Activated CD4-positive, alpha-beta T cell treated with anti-CD3 and anti-CD28 coated beads, Interleukin-2, Interleukin-6, amounts not matched to agents 100 ng/mL and 50 ng/mL, durations not matched to agents 16 hours and 8 hours (primary cell): ENCODE results near the gene TSSK1B.
"Not testable (repeated sequence)": the region's sequence is repeated elsewhere in the genome, so short reads cannot be mapped to it uniquely, and the experiment has no call there.

Source experiments
- DNase-seq: peaks from one replicate; pipeline ENCODE4 v3.0.0-alpha.2; 2020

TSSK1B gene

GRCh38 chr5:113434889-113435288 lies at the start of gene TSSK1B:
Gene TSSK1B, minus strand, starts transcription at chr5:113434989. Its CDS starts 150 bp downstream, at chr5:113434839.
- no peak for DNase-seq

- no peak for DNase-seq
Measured at GRCh38 chr5:113480243-113480642, 45.5 kb upstream of the TSSK1B start.

GRCh38 chr5:113478691-113479090 lies 43.9 kb upstream of the TSSK1B start:
- DNase-seq = no peak

GRCh38 chr5:113474100-113474728 lies 39.4 kb upstream of the TSSK1B start:
- DNase-seq = no peak

GRCh38 chr5:113463032-113463431 lies 28.2 kb upstream of the TSSK1B start:
- no peak for DNase-seq

GRCh38 chr5:113457106-113457505 lies 22.3 kb upstream of the TSSK1B start:
- DNase-seq = not testable (repeated sequence)

GRCh38 chr5:113452941-113453340 lies 18.2 kb upstream of the TSSK1B start:
- DNase-seq = no peak

- DNase-seq = no peak
Measured at GRCh38 chr5:113451797-113452196, 17.0 kb upstream of the TSSK1B start.

GRCh38 chr5:113450929-113451328 lies 16.1 kb upstream of the TSSK1B start:
- DNase-seq = no peak

- DNase-seq = no peak
Measured at GRCh38 chr5:113450462-113450861, 15.7 kb upstream of the TSSK1B start.

GRCh38 chr5:113448252-113448651 lies 13.5 kb upstream of the TSSK1B start:
- DNase-seq = no peak

GRCh38 chr5:113447498-113448050 lies 12.8 kb upstream of the TSSK1B start:
- no peak for DNase-seq

- DNase-seq = no peak
Measured at GRCh38 chr5:113446358-113446927, 11.7 kb upstream of the TSSK1B start.

- no peak for DNase-seq
Measured at GRCh38 chr5:113437111-113437510, 2.3 kb upstream of the TSSK1B start.

GRCh38 chr5:113435575-113435974 lies 786 bp upstream of the TSSK1B start:
- DNase-seq = no peak

GRCh38 chr5:113433862-113434612 lies 752 bp downstream of the TSSK1B start:
- DNase-seq = no peak

- no peak for DNase-seq
Measured at GRCh38 chr5:113433071-113433470, 1.7 kb downstream of the TSSK1B start.

GRCh38 chr5:113427871-113428574 lies 6.8 kb downstream of the TSSK1B start:
- no peak for DNase-seq

- DNase-seq = no peak
Measured at GRCh38 chr5:113425909-113426308, 8.9 kb downstream of the TSSK1B start.

GRCh38 chr5:113421693-113422092 lies 13.1 kb downstream of the TSSK1B start:
- DNase-seq = no peak

- DNase-seq = no peak
Measured at GRCh38 chr5:113405530-113405929, 29.3 kb downstream of the TSSK1B start.

- no peak for DNase-seq
Measured at GRCh38 chr5:113404269-113404668, 30.5 kb downstream of the TSSK1B start.

- DNase-seq = not testable (repeated sequence)
Measured at GRCh38 chr5:113397986-113398385, 36.8 kb downstream of the TSSK1B start.
